ENCODE results near the gene HTR1B. TPM values are rescaled to one million over a fixed set of nuclear protein-coding genes. Genes with fewer than 3 reads are reported as not detected.

Gene HTR1B
- total and polyA plus RNA-seq, 2 experiments from 2014 or later, result 0.47 TPM; not detected in 1

GRCh38 chr6:77454386-77454785, 8.9 kb downstream of the HTR1B start:
- H3K4me2 ChIP-seq, result no peak overlapping the region
- no peak overlapping the region for H2AFZ ChIP-seq
- no peaks in the 10 kb centered on the region for H3K9me2 ChIP-seq (replicated peaks; ENCODE audit: insufficient read depth)
- no peaks in the 10 kb centered on the region for H3K9me3 ChIP-seq (ENCODE audit: low read depth)
- no peaks in the 10 kb centered on the region for H4K20me1 ChIP-seq (ENCODE audit: insufficient read depth, poor library complexity, severe bottlenecking)
- H3K4me3 ChIP-seq, result no peak overlapping the region
- H3K27ac ChIP-seq, result no peak overlapping the region
- H3K36me3 ChIP-seq (replicated peaks; ENCODE audit: insufficient read depth, low read depth), result no peaks in the 10 kb centered on the region
- H3K79me2 ChIP-seq, result no peaks in the 10 kb centered on the region
- 84% methylated on average over 2 of the region's 2 CpGs for WGBS (ENCODE audit: low lambda C conversion rate, missing lambda C conversion rate)
- H3K27me3 ChIP-seq, result no peaks in the 10 kb centered on the region
- no peak for TF ChIP-seq EZH2 (IDR thresholded peaks at IDR 0.05; ENCODE audit: borderline replicate concordance)
- TF ChIP-seq EZH2phosphoT487 (IDR thresholded peaks at IDR 0.05; ENCODE audit: low read depth, severe bottlenecking, unreplicated experiment), result no peak
- TF ChIP-seq, protein P1, sequence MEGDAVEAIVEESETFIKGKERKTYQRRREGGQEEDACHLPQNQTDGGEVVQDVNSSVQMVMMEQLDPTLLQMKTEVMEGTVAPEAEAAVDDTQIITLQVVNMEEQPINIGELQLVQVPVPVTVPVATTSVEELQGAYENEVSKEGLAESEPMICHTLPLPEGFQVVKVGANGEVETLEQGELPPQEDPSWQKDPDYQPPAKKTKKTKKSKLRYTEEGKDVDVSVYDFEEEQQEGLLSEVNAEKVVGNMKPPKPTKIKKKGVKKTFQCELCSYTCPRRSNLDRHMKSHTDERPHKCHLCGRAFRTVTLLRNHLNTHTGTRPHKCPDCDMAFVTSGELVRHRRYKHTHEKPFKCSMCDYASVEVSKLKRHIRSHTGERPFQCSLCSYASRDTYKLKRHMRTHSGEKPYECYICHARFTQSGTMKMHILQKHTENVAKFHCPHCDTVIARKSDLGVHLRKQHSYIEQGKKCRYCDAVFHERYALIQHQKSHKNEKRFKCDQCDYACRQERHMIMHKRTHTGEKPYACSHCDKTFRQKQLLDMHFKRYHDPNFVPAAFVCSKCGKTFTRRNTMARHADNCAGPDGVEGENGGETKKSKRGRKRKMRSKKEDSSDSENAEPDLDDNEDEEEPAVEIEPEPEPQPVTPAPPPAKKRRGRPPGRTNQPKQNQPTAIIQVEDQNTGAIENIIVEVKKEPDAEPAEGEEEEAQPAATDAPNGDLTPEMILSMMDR (IDR thresholded peaks at IDR 0.05; ENCODE audit: poor library complexity), result no peak
- no peaks in the 10 kb centered on the region for H3K4me1 ChIP-seq (ENCODE audit: insufficient read depth)
- no peak for DNase-seq (ENCODE audit: low spot score)

- Histone ChIP-seq H3K4me2 (no peak overlapping the region), H3K27ac (no peak overlapping the region), H4K20me1 (ENCODE audit: insufficient read depth, poor library complexity, severe bottlenecking) (no peaks in the 10 kb centered on the region), H3K9me2 (replicated peaks; ENCODE audit: insufficient read depth) (no peaks in the 10 kb centered on the region), H3K4me1 (ENCODE audit: insufficient read depth) (no peaks in the 10 kb centered on the region), H3K27me3 (no peaks in the 10 kb centered on the region), H3K9me3 (ENCODE audit: low read depth) (no peaks in the 10 kb centered on the region), H2AFZ (no peak overlapping the region), H3K79me2 (no peaks in the 10 kb centered on the region), H3K36me3 (replicated peaks; ENCODE audit: insufficient read depth, low read depth) (no peaks in the 10 kb centered on the region), H3K4me3 (no peak overlapping the region)
- TF ChIP-seq EZH2phosphoT487 (IDR thresholded peaks at IDR 0.05; ENCODE audit: low read depth, severe bottlenecking, unreplicated experiment), result no peak
- TF ChIP-seq EZH2 (IDR thresholded peaks at IDR 0.05; ENCODE audit: borderline replicate concordance), result no peak
- TF ChIP-seq, protein P1 (IDR thresholded peaks at IDR 0.05; ENCODE audit: poor library complexity), result no peak
- no peak for DNase-seq (ENCODE audit: low spot score)
- WGBS (ENCODE audit: low lambda C conversion rate, missing lambda C conversion rate), result 81% methylated on average over 4 of the region's 4 CpGs
Observed at GRCh38 chr6:77451466-77451865, 11.8 kb downstream of the HTR1B start.

- H3K9me3 ChIP-seq (ENCODE audit: low read depth), result no peaks in the 10 kb centered on the region
- no peaks in the 10 kb centered on the region for H4K20me1 ChIP-seq (ENCODE audit: insufficient read depth, poor library complexity, severe bottlenecking)
- no peaks in the 10 kb centered on the region for H3K36me3 ChIP-seq (replicated peaks; ENCODE audit: insufficient read depth, low read depth)
- H3K27me3 ChIP-seq, result no peaks in the 10 kb centered on the region
- no peaks in the 10 kb centered on the region for H3K4me1 ChIP-seq (ENCODE audit: insufficient read depth)
- no peak overlapping the region for H2AFZ ChIP-seq
- DNase-seq (ENCODE audit: low spot score), result no peak
- H3K9me2 ChIP-seq (replicated peaks; ENCODE audit: insufficient read depth), result no peaks in the 10 kb centered on the region
- no peaks in the 10 kb centered on the region for H3K79me2 ChIP-seq
- H3K27ac ChIP-seq, result no peak overlapping the region
- H3K4me3 ChIP-seq, result no peak overlapping the region
- no peak for TF ChIP-seq EZH2 (IDR thresholded peaks at IDR 0.05; ENCODE audit: borderline replicate concordance)
- TF ChIP-seq, protein P1 (IDR thresholded peaks at IDR 0.05; ENCODE audit: poor library complexity), result peak; percentile 49
- H3K4me2 ChIP-seq, result no peak overlapping the region
Observed at GRCh38 chr6:77450924-77451323, 12.4 kb downstream of the HTR1B start.

DNA sequence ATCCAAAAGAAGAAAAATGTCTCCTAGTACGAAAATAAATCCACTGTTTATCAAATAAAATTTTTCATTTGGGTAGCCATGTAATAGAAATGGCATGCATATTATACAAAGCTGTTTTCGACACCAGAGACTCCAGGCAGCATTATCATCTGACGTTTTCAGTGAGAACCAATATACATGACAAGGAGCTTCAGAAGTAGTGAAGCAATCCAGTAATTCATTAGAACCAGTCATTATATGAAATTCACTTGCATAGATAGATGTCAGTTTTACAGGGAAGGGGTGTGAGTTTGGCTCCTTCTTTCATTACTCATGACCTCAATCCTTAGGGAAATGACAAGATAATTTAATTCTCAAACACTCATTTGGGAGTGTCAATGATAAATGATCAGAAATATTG, 14.7 kb downstream of the HTR1B start:
- no peaks in the 10 kb centered on the region for H3K4me1 ChIP-seq (ENCODE audit: insufficient read depth)
- H3K36me3 ChIP-seq (replicated peaks; ENCODE audit: insufficient read depth, low read depth), result no peaks in the 10 kb centered on the region
- H3K27me3 ChIP-seq, result no peaks in the 10 kb centered on the region
- H3K9me2 ChIP-seq (replicated peaks; ENCODE audit: insufficient read depth), result no peaks in the 10 kb centered on the region
- WGBS (ENCODE audit: low lambda C conversion rate, missing lambda C conversion rate), result 78% methylated on average over 3 of the region's 3 CpGs
- H2AFZ ChIP-seq, result no peak overlapping the region
- no peak overlapping the region for H3K27ac ChIP-seq
- no peaks in the 10 kb centered on the region for H3K79me2 ChIP-seq
- no peaks in the 10 kb centered on the region for H3K9me3 ChIP-seq (ENCODE audit: low read depth)
- no peak overlapping the region for H3K4me3 ChIP-seq
- TF ChIP-seq, protein P1 (IDR thresholded peaks at IDR 0.05; ENCODE audit: poor library complexity), result no peak
- no peak for TF ChIP-seq EZH2 (IDR thresholded peaks at IDR 0.05; ENCODE audit: borderline replicate concordance)
- TF ChIP-seq EZH2phosphoT487 (IDR thresholded peaks at IDR 0.05; ENCODE audit: low read depth, severe bottlenecking, unreplicated experiment), result no peak
- no peak overlapping the region for H3K4me2 ChIP-seq
- DNase-seq (ENCODE audit: low spot score), result no peak
- no peaks in the 10 kb centered on the region for H4K20me1 ChIP-seq (ENCODE audit: insufficient read depth, poor library complexity, severe bottlenecking)

Measured in hepatocyte (in vitro differentiated cells).